NCI-H1694 treated with DMSO at 0.1 percent for 48 hours (cell line): ENCODE results near the gene PRKCA.
"Not testable (repeated sequence)": the region's sequence is repeated elsewhere in the genome, so short reads cannot be mapped to it uniquely, and the experiment has no call there.

Experiments
- DNase-seq: peaks from one replicate; lab custom pipeline; 2025; lab: John Stamatoyannopoulos, UW

The PRKCA gene

DNA sequence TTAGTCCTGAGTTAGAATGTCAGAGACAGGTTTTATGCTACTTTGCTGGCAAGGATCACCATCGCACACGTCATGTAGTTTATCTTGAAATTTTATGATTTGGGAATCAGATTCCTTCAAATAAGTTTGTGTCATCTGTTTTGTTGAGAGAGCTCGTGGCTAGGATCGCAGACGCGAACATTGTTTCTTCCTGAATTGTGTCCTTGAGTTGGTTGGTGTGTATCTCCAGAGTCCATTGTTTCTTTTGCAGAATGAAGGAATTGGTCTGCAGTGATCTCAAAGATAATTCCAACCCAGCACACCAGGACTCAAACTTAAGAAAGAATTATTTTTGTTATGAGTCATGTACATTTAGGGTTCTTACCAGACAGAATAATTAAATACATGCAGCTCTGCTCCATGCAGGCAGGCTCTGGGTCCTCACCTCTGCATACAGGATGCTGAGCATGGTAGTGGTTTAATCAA lies 51.6 kb downstream of the PRKCA start:
- no peak for DNase-seq

GRCh38 chr17:66354472-66354871 lies 52.1 kb downstream of the PRKCA start:
- no peak for DNase-seq

GRCh38 chr17:66354981-66355380 lies 52.6 kb downstream of the PRKCA start:
- no peak for DNase-seq

- DNase-seq = no peak
These were observed 53.1 kb downstream of the PRKCA start for GRCh38 chr17:66355510-66355909.

- no peak for DNase-seq
These were observed 54.6 kb downstream of the PRKCA start for GRCh38 chr17:66357037-66357436.

DNA sequence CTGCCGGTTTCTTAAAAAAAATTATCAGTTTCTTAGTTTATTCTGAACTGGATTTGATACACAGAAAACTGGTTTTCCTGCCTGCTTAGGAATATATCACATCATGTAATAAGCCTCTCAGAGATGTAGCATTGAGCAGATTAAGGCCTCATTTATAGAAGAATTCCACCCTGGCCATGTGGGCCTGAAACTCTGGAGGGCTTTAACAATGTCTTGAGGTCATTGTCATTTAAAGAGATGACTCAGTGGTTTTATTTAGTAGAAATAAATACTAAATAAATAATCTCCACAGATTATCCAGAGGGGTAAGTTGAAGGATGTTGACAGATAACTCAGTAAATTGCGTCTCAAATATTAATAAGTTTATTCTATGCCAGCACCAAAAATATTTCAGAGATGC lies 56.9 kb downstream of the PRKCA start:
- DNase-seq = no peak

- DNase-seq = not testable (repeated sequence)
These were observed 58.6 kb downstream of the PRKCA start for GRCh38 chr17:66360961-66361565.

DNA sequence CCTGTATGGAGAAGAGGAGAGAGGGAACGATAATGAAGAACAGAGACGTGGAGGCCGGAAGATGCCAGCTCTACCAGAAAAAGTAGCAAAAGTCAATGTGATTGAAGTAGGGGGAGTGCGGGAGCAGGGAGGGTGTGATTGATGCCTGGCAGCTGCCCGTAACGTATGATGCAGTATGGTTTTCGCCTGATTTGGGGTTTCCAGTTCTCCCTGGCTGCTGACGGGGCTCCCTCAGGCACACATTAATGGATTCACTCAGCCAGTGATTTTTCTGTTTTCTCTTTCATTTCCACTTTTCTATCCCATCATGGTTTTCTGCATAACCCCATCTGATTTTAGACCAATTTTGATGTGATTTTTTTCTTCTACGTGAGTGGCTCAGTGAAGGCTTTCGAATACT lies 62.1 kb downstream of the PRKCA start:
- no peak for DNase-seq

- no peak for DNase-seq
These were observed 62.6 kb downstream of the PRKCA start for GRCh38 chr17:66364990-66365490.

- DNase-seq = no peak
These were observed 63.5 kb downstream of the PRKCA start for GRCh38 chr17:66365903-66366302.

DNA sequence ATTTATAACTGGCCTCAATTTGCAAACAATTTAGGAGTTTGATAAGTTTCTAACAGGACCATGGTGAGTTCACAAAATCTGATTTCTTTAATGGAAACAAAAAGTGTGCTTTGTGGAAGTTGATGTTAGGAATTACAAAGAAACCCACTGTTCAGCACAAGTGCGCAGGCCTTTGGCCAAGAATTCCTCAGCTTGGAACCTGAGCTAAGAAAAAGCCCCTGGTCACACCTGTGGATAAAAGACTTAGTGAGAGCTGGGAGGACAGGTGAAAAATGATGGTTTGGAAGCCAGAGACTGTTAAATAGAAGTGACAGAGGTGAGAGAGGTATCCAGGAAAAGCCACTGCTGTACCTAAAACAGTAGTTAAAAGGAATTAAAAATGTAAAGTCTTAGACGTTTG lies 64.7 kb downstream of the PRKCA start:
- no peak for DNase-seq

DNA sequence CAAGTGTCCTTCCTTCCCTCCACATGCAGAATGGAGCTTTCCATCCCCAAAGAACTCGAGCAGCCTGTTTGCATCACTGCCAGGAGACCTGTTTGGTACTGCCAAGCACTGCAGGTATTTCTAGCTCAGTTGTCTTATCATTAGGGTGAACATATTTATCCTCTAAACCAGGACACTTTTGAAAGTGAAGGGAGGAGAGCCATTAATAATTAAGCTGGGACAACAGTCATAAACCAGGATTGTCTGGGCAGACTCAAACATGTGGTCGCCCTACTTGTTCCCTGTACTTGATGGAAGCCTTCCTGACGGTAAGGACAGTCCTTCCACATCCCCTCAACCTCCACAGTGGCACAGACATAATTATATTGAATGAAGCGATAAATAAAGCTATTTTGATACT lies 67.4 kb downstream of the PRKCA start:
- DNase-seq = no peak

DNA sequence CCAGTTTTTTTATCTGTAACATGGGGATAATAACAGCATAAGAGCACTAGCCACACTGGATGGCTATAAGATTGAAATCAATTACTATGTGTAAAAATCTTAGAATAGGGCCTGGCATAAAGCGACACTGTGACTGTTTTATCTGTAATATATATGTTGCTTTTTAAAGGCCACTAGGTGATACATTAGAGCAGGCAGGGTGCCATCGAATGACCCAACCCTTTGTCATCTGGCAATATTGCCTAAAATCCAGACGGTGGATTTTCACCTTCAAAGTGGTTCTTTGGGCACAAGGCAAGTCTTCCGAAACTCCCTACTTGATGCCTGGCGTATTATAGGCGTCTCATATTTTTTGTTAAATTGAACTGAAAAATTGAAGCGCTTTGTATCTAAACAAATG lies 69.1 kb downstream of the PRKCA start:
- no peak for DNase-seq

DNA sequence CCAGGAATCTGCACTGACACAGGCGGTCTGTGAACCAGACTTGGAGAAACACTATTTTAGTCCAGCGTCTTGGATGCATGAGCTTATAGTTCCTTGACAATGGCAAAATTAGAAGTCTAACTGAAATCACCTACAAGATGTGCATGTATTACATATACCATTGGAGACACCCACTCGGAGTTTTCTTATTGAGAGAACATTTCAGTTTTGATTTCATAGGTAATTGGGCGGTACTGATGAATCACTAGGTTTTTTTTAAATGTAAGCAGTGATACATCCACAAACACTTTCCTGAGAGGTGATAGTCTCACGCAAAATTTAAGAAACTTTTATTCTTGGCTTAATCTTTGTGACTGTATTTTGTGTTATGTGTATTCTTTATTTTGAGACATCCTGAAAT lies 69.8 kb downstream of the PRKCA start:
- no peak for DNase-seq

- DNase-seq = no peak
These were observed 70.7 kb downstream of the PRKCA start for GRCh38 chr17:66373079-66373478.

- no peak for DNase-seq
These were observed 71.8 kb downstream of the PRKCA start for GRCh38 chr17:66373944-66374817.

DNA sequence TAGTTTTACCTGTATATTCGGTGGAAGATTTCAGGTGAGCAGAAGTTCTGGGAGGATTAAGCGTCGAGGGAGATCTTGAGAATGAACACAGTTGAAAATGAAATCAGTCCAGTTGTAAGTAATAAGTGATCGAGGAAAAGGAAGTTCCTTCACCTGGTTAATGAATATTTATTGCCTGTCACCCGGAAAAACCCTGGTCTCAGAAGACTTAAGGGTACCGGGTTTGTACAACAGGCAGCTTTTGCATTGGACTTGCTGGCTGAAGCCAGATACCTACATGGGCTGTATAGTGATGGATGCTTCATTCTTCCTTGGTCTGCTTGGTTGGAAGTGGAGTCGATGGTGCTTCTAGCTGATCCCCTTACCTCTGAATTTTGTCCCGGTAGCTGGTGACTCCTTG lies 72.7 kb downstream of the PRKCA start:
- DNase-seq = no peak

GRCh38 chr17:66378296-66378695 lies 75.9 kb downstream of the PRKCA start:
- DNase-seq = no peak

DNA sequence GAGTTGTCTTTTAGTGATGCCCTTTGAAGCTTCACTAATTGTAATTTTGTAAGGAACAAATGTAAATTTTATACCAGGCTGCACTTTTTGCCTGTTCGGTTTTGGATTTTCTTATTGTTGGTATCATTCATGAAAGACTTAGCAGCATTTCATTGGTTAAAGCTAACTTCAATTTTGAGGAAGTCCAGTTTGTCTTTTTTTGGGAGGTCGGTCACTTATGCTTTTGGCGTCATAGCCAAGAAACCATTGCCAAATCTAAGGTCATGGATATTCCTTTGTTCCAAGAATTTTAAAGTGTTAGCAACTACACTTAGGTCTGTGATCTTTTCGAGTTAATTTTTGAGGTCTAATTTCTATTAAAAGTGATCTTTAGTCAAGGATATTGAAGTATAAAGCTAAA lies 77.1 kb downstream of the PRKCA start:
- no peak for DNase-seq

DNA sequence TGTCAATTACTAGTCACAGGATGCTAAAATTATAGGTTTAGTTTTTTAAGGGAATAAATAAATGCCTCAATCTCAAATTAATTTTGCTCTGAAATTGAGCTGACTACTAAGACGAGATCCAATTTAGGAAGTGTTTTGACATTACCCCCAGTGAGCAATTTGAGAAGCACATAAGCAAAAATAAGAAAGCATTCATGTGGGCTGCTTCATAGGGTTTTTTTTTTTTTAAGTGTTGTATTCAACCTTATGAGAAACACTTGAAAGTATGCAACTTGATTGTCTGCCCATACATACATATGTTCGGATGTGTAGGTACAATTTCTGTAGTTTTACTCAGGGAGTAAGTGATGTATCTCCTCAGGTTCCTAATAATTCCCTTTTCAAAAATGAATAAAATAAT lies 77.6 kb downstream of the PRKCA start:
- no peak for DNase-seq

DNA sequence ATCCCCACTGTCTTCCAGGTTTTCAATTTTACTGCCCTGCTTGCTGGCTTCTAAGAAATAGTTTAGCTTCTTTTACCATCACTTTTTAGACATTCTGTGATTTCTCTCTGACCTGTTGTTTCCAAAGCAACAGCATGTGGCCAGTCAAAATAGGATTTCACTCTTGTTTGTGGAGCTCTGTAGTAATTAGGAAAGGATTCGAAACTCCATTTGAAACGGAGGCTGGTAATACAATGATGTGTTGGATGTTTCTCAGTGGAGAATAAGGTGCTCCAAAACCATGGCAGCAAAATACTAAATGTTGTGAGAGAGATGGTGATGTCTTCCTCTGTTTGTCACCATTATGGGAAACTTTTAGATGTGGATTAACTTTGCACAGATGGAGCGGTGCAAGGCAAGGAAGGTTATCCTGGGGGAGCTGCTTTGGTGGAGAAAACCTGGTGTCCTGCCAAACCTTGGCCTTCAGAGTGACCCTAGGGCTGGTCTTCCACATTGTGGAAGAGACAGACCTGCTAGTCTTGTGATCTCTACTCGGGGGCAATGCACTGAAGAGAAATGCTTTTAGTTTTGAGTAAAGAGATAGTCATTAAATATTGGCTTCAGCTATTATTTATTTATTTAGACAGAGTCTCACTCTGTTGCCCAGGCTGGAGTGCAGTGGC lies 79.4 kb downstream of the PRKCA start:
- DNase-seq = no peak

GRCh38 chr17:66383333-66383732 lies 80.9 kb downstream of the PRKCA start:
- no peak for DNase-seq
